GM18868 (cell line): ENCODE results near the gene LRRC3.
"Not testable (repeated sequence)": the region's sequence is repeated elsewhere in the genome, so short reads cannot be mapped to it uniquely, and the experiment has no call there.

ENCODE experiments used
- ATAC-seq: cut with Tn5 transposase; IDR thresholded peaks from one replicate; pipeline ENCODE4 v1.9.1; 2021; ENCODE audit warnings: mild to moderate bottlenecking, moderate library complexity; ENCODE audit not compliant: unreplicated experiment

LRRC3 gene

GRCh38 chr21:44494956-44495355 is 39.6 kb downstream of the LRRC3 start:
- ATAC-seq, result no peak

- ATAC-seq, result no peak
Measured at GRCh38 chr21:44495611-44496563, 40.6 kb downstream of the LRRC3 start.

DNA sequence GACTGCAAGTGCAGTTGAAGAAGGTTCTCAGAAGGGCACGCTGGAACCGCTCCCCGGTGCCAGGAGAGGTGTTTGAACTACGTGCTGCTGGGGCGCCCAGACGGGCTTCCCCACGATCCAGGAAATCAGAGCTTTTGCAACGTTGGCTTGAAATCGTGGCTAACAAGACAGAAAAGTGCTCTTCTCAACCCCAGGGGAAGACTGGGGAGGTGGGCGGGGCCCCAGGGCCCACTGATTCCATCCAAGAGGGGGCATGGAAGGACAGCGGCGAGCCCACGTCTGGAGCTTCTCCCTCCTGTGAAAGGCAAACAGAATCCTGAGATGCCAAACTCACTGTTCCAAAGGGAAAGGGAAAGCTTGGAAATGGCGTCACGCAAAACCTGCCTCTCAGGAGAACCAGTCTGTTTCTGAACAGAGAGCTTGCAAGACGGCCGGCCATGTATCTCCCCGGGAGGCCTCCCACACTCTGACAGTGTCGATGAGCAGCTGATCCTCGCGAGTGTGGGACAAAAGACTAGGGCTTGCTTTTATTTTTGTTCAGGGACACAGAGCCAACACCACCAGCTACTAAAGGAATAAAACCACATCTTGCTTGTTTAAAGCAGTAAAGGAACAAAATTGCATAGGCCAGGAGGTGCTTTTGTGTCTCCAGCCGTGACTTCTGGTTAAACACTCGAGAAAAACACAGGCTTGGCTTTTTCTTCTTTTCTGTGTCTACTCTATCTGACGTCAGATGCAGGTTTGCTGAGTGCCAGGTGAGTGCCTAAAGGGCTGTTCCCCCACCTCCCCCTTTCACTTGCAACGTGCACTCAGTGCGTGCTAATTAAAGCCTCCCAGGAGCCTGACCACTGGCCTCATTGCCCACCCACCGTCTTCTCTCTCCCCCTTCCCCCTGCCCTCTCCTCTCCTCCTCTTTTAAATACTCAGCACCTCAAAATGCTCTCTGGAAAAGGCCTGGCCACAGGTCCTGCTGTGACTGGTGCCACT is 41.5 kb downstream of the LRRC3 start:
- ATAC-seq, result no peak

DNA sequence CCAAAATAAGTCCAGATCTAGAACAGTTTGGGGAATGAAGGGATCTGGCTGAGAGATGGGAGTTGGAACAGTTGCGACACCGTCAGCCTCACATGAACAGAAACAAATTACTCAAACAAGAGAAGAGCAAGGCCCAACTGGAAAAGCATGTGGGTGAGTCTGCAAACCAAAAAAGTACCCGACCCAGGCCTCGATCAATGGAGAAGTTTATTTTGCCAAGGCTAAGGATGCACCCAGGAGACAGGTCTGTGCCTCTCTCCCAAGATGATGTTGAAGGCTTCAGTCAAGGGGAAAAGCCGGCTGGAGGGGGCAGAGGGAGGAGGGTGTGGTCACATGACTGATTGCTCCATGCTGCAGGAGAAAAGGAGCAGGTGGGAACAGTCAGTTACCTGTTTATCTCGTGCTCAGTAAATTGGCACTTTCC is 42.4 kb downstream of the LRRC3 start:
- ATAC-seq, result no peak

- no peak for ATAC-seq
Measured at GRCh38 chr21:44498280-44499210, 43.2 kb downstream of the LRRC3 start.

- no peak for ATAC-seq
Measured at GRCh38 chr21:44499211-44499560, 43.9 kb downstream of the LRRC3 start.

GRCh38 chr21:44499631-44500030 is 44.3 kb downstream of the LRRC3 start:
- ATAC-seq, result no peak

DNA sequence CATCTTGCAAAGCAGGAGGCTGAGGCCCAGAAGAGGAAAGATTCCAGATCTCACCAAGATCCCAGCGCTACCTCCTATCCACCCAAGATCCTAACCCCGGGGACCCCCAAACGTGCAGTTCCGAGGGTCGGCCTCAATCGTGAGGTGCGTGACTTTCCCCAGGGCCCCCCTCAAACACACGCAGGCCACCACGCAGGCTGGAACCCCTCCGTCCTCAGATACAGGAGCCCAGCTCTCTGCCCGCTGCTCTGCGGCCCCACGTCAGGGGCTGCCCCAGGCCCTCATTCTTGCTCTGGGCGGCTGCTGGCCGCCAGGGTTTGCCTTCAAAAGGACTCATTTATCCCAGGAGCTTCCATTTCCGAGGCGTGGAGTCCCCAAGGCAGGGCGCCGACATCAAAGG is 44.8 kb downstream of the LRRC3 start:
- no peak for ATAC-seq

GRCh38 chr21:44502171-44502958 is 47.1 kb downstream of the LRRC3 start:
- ATAC-seq, result no peak

DNA sequence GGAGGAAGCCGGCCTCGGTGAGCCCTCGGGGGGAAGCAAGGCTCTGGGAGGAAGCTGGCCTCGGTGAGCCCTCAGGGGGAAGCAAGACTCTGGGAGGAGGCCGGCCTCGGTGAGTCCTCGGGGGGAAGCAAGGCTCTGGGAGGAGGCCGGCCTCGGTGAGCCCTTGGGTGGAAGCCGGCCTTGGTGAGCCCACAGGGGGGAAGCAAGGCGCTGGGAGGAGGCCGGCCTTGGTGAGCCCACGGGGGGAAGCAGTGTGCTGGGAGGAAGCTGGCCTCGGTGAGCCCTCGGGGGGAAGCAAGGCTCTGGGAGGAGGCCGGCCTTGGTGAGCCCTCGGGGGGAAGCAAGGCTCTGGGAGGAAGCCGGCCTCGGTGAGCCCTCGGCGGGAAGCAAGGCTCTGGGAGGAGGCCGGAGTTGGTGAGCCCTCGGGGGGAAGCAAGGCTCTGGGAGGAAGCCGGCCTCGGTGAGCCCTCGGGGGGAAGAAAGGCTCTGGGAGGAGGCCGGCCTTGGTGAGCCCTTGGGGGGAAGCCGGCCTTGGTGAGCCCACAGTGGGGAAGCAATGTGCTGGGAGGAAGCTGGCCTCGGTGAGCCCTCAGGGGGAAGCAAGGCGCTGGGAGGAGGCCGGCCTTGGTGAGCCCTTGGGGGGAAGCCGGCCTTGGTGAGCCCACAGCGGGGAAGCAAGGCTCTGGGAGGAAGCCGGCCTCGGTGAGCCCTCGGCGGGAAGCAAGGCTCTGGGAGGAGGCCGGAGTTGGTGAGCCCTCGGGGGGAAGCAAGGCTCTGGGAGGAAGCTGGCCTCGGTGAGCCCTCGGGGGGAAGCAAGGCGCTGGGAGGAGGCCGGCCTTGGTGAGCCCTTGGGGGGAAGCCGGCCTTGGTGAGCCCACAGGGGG is 47.9 kb downstream of the LRRC3 start:
- ATAC-seq, result not testable (repeated sequence)

DNA sequence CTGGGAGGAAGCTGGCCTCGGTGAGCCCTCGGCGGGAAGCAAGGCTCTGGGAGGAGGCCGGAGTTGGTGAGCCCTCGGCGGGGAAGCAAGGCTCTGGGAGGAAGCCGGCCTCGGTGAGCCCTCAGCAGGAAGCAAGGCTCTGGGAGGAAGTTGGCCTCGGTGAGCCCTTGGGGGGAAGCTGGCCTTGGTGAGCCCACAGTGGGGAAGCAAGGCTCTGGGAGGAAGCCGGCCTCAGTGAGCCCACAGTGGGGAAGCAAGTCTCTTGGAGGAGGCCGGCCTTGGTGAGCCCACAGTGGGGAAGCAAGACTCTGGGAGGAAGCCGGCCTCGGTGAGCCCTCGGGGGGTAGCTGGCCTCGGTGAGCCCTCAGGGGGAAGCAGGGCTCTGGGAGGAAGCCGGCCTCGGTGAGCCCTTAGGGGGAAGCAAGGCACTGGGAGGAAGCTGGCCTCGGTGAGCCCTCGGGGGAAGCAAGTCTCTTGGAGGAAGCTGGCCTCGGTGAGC is 48.6 kb downstream of the LRRC3 start:
- ATAC-seq, result no peak

DNA sequence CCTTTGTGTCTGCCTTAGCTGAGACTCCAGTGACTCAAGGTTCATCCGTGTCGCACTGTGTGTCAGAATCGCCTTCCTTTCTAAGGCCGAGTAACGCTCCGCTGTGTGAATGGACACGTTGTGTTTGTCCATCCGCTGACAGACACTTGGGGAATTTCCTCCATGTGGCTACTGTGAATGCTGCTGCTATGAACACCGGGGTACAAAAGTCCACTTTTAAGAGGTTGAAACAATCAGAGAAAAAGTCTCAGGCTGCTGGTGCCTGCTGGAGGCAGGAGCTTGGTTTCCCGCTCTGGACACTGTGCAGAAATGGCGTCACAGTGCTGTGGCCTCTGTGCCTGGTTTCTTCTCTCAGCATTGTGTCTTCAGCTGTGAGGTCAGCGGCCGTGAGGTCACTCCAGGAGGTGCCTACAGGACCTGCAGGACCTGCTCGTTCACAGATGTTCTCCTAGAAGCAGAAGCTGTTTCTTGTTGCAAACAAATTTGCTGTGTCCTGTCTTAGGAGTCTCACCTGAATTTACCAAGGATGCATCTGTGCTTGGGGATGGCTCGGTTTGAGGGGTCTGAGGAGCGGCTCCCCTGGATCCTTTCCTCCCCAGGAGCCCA is 50.5 kb downstream of the LRRC3 start:
- no peak for ATAC-seq

GRCh38 chr21:44506279-44507255 is 51.3 kb downstream of the LRRC3 start:
- ATAC-seq, result no peak

GRCh38 chr21:44507673-44508425 is 52.5 kb downstream of the LRRC3 start:
- no peak for ATAC-seq

DNA sequence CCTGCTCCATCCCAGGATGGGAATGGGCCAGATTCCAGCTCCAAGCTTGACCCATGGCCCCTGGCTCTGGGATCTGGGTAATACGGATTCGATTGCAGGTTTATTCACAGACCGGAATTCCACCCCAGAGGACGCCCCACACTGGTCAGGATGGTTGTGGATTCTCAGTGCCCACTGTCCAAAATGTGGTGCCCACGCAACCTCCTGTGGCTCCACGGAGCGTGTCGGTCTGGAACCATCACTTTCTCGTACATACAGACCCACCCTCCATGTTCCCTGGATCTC is 53.1 kb downstream of the LRRC3 start:
- ATAC-seq, result no peak

DNA sequence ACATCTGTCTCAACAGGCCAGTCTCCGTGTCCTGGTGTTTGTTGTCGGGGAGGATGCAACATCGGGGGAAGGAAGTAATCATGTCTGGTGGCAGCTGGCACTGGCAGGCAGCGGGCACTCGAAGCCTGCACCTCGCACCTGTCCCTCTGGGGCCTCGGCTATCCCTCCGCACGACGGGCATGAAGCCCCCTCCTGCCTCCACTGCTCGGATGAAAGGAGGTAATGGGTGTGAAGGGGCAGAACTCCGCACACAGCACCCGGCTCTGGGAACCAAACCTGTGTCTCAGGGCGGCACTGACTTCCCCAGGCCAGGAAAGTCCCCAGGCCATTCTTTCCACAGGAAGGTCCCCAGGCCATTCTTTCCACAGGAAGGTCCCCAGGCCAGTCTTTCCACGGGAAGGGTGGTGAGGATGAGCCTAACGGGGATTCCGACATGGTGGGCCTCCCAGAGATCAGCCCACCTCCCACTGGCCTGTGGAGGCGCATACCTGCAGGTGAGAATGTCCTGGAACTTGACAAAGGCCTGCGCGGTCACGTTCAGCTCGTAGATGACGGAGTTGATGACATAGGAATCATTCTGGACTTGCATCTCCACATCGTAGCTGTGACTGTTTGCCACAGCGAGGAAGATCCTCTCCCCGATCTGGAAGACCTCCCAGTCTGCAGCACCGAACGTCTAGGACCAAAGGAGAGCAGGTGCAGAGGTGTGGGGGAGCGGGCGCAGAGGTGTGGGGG is 53.6 kb downstream of the LRRC3 start:
- ATAC-seq, result no peak
